AG08396 (cell line): ENCODE measurements around the gene MARVELD3.

Experiments
- DNase-seq: peaks from one replicate; pipeline ENCODE4 v3.0.0; 2012; ENCODE audit warnings: low spot score, mixed read lengths

The MARVELD3 gene

GRCh38 chr16:71623597-71623996 lies 2.4 kb upstream of the MARVELD3 start:
- no peak for DNase-seq

- no peak for DNase-seq
These were observed 702 bp upstream of the MARVELD3 start for GRCh38 chr16:71625113-71625850.

- DNase-seq: no peak
These were observed 852 bp downstream of the MARVELD3 start for GRCh38 chr16:71626858-71627213.

GRCh38 chr16:71627731-71628181 lies 1.8 kb downstream of the MARVELD3 start:
- DNase-seq: no peak

DNA sequence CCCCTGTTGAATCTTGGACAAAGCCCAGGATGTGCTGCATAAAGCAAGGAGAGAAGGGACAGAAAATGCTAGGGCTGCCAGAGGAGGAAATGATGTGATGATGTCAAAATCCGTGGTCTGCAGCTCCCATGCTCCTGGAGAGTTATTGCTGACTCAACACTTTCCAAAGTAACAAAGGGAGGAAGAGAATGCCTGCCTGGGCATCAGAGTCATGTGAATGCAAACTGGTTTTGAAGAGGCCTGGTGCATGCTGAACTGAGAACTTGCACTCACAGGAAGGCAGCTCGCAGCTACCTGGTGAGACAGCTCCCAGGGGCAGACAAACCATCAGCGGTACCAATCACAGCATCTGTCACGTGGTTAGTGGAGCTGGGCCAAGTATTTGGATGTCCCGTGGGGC lies 2.8 kb downstream of the MARVELD3 start:
- DNase-seq: no peak

DNA sequence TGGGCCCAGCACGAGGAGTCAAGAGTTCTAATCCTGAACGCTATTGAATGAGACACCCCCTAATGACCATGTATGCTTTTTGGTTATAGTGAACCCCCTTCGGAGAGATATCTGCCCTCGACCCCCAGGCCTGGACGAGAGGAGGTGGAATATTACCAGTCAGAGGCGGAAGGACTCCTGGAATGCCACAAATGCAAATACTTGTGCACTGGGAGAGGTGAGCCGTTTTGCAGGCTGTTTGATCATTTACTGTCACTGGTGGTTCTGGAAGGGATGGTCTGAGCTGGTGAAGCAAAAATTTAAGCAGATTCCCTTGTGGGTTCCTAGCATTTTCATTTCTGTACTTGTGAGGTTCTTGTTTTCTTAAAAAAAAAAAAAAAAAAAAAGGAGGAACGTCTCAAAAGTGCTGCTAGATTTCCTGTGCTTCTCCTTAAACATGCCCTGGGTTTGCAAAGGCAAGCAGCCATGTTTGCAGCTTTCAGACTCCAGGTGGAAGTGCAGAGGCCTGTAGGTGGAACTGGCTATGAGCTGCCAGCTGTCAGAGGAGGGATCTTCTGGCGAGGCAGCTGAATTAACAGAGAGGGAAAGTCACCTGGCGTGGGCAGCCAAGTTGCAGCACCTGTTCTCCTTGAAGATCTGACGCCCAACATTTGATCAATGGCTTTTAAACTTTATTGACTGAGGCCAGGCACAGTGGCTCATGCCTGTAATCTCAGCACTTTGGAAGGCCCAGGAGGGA lies 3.5 kb downstream of the MARVELD3 start:
- DNase-seq: no peak

GRCh38 chr16:71630808-71631207 lies 4.8 kb downstream of the MARVELD3 start:
- no peak for DNase-seq

DNA sequence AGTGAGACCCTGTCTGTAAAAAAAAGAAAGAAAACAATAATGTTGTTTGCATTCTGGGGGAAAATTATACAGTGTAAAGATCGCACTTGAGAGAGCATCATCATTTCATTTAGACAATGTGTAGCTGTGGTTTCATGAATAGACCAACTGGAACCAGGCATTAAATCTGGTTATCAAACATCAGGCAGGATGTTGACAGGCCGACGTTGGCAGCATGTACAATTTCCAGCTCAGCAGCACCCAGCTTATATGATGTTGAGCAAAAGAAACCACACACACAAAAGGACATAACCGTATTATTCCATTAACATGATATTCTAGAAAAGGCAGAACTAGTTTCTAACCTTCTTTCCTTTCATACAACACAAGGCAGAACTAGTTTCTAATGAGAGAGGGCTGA lies 5.8 kb downstream of the MARVELD3 start:
- DNase-seq: no peak

DNA sequence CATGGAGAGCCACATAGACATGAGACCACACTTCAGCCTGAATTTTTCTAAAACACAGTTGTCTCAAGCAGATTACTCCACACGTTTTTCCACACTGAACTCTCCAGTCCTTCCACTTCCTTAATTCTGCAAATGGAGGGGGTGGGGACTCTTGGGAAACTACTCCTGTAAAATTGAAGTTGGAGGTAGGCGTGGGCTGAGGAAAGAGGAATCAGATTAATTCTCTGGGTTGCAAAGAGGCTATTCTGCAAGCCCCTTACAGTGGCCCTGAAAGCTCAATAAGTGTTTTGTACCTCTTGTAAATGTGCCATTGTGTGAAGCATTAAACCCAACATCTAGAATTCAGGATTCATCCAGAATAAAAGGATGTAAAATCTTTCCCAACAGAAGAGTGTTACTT lies 9.6 kb downstream of the MARVELD3 start:
- no peak for DNase-seq

DNA sequence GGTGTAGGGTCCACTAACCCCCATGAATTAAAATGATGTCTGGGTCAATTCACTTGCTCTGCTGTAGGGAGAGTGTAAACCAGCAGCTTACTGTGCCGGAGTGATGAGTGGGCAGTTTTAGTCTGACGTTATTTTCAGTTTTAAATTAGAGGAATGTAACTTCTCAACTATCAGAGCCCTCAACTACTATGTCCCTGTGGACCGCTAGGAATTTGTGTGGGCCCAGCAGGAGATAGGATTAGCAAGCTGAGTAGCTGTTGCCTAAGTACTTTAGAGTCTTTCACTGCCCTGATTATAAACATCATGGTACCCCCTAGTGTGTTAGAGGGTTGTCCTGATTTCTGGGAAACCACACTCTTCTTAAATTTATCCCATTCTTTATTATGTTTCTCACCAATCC lies 11.4 kb downstream of the MARVELD3 start:
- peak; percentile 40 for DNase-seq

- peak; percentile 31 for DNase-seq
These were observed 19.5 kb downstream of the MARVELD3 start for GRCh38 chr16:71645450-71645849.

- no peak for DNase-seq
These were observed 21.4 kb downstream of the MARVELD3 start for GRCh38 chr16:71647391-71647790.

DNA sequence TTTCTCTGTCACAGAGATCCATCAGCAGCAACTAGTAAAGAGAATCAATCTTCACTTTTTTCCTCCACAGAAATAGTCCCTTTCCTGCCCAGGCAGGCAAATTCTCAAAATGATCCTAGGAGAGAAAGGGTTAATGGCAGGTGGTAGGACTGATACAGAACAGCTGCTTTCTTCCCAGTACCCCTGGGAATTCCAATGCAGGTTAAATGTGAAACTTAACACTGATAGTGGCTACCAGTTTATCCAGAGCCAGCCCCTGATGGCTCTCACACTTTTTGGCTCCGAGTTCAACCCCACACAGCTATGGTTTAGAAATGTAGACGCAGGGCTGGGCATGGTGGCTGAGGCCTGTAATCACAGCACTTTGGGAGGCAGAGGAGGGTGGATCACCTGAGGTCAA lies 22.2 kb downstream of the MARVELD3 start:
- no peak for DNase-seq

DNA sequence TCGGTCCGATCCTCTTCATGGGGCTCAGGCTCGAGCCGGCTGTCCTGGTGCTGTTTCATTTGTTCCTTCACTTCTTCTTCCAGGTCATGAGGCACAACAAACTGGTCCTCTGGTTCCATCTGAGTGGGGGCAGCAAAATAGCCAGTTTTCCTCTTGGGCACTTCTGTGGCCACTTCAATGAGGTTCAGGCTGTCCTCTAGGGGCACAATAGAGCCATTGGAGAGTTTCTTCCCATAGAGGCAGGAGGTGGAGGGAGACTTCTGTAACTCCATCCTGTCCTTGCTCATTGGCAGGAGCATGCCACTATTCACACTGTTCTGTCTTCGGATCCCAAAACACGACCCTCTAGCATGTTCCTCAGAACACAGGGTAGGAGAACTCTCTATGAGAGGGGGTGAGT lies 22.9 kb downstream of the MARVELD3 start:
- DNase-seq: no peak

DNA sequence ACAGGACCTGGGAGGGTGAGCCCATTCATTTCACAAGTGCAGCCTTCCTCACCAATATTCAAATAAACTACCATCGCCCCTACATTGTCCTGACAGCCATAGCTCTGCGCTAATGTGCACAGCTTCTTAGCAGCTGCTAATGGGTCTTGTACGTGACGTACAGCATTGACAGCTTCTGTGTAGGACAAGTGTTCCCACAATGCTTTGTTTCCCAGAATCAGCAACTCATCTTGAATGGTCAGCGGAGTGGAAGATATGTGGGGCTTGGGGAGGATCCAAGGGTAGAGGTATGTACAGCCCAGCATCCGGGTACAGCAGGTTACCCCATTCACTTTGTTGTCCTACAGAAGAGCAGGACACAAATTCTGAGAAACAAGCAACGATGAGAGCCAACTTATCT lies 23.7 kb downstream of the MARVELD3 start:
- DNase-seq: no peak

DNA sequence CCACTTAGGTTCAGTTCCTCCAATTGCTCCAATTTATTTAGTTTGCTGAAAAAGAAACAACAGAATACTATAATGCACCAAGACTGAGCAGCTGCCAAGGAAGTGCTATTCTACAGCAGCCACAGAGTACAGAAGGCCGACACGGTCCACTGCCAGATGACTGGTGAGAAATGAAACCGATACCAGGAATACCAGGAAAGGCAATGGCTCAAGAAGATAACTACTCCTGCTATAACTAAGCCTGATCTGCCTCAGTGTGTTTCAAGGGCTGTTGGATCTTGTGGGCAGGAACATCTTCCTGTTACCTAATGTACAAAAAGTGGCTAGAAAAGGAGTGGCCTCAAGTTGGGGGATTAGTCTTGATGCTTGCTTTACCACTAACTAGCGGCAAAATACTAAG lies 32.8 kb downstream of the MARVELD3 start:
- no peak for DNase-seq

DNA sequence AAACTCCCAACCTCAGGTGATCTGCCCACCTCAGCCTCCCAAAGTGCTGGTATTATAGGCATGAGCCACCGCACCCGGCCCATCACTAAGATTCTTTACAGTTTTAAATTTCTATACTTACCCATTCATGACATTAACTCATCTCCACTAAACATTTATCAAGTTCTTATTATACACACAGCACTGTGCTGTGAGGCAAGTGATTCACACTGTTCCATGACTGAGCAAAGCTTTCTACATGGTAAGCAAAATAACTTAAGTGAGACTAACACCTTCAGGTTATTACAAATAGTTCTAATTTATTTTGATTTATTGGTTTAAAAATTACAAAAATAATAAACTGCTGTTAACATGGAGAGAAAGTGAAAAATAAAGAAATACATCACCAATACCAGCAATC lies 33.5 kb downstream of the MARVELD3 start:
- DNase-seq: no peak

DNA sequence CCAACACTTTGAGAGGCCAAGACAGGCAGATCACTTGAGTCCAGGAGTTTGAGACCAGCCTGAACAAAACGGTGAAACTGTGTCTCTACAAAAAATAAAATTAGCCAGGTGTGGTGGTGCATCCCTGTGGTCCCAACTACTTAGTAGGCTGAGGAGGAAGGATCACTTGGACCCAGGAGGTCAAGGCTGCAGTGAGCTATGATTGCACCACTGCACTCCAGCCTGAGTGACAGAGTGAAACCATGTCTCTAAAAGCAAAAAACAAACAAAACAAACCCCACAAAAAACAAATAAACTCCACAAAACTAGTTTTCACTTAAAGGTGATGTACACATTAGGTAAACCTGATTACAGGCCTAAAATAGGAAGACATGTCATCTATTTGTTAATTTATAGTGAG lies 40.3 kb downstream of the MARVELD3 start:
- no peak for DNase-seq

GRCh38 chr16:71666928-71667707 lies 41.1 kb downstream of the MARVELD3 start:
- DNase-seq: no peak

GRCh38 chr16:71669926-71670536 lies 44.0 kb downstream of the MARVELD3 start:
- no peak for DNase-seq

DNA sequence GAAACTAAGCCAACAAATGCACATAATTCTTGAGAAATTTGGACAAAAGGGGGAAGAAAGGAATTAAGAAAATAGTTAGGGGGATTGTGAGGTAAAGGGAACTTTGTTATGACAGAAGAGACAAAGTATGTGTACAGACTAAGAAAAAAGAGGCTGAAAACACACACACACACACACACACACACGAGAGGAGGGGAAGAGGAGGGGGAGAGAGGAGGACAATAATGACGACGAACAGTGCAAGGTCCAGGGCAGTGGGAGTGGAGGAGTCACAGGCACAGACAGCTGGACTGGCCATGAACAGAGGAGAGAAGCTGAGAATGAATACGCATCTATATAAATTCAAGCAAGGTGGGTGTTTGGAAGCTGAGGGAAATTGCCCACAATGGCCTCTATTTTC lies 44.6 kb downstream of the MARVELD3 start:
- DNase-seq: no peak

DNA sequence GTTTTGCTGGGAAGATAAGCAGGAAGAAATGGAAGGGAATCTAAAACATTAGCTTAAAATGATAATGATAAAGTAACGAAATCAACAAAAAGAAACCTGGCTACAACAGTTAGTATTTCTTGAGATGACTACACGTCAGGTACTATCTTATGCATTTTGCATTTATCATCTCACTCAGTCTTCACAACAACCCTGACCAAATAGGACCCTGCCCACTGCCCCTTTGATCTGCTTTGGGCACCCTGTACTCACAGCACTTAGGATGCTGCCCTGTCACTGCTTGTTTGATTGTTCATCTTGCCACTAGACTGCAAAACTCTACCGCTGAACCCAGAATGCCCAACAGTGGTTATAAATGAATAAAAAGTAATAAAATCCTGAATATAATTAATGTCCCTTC lies 45.2 kb downstream of the MARVELD3 start:
- DNase-seq: no peak

DNA sequence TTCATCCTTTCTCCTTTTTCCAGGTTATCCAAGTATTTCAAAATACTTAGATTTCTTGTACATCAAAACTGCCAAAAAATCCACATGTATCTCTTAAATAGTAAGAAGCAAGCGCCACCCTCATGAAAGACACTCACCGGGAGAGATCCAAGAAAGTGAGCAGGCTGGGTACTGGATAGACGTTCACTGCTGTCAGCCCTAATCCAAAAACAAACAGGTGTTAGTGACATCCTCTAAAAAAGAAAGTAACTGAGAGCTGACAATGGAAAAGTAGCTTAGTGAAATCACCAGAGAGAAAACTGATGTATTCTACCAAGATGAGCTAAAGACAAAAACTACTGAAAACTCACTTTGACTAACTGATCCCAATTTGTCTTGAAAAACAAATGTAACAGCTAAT lies 46.1 kb downstream of the MARVELD3 start:
- no peak for DNase-seq
